Measurements from ENCODE around the gene CPT1B.

DNA sequence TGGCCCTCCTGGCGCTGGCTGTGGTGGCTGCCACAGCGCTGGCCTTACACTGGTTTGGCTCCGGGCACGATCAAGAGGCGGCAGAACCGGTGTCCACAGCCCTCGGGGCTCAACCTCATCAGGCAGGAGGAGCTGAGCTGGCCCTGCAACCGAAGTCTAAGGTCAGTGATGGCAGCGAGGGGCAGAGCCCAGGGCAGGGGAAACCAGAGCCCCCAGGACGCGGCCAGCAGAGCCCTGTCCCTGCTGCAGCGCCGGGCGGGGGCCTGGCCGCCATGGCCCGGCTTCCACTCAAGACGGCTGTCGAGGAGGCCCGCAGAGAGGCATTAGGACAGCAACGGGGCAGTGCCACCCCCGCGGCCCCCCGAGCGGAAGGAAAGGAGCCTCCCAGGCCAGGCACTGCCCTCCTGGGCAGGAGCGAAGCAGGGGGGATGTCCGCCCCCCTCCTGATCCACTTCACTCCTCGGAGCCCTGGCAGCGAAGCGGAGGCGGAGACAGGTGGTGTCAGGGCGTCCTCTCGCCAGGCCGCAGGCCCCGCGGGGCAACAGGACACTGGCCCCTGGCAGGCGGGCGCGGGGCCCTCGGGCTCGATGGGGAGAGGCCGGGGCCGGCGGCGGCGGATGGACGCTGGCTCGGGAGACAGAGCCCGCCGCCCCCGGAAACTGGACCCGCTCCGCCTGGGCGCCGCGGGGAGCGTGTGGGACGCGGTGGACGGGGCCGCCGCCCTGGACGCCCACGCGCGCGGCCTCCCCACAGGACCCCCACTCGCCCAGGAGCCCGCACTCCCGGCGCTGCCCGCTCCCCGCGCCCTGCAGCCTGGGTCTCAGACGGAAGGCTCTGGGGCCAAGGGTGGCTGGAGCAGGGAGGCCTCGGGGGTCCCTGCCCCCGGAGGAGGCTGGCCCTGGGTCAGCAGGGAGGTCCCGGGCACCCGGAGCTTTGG is 31.6 kb downstream of the CPT1B start:
- TF ChIP-seq, protein P1, sequence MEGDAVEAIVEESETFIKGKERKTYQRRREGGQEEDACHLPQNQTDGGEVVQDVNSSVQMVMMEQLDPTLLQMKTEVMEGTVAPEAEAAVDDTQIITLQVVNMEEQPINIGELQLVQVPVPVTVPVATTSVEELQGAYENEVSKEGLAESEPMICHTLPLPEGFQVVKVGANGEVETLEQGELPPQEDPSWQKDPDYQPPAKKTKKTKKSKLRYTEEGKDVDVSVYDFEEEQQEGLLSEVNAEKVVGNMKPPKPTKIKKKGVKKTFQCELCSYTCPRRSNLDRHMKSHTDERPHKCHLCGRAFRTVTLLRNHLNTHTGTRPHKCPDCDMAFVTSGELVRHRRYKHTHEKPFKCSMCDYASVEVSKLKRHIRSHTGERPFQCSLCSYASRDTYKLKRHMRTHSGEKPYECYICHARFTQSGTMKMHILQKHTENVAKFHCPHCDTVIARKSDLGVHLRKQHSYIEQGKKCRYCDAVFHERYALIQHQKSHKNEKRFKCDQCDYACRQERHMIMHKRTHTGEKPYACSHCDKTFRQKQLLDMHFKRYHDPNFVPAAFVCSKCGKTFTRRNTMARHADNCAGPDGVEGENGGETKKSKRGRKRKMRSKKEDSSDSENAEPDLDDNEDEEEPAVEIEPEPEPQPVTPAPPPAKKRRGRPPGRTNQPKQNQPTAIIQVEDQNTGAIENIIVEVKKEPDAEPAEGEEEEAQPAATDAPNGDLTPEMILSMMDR (IDR thresholded peaks at IDR 0.05 in 4 of 5, conservative IDR thresholded peaks at IDR 0.05 in 1 of 5) = no peak
- TF ChIP-seq POLR2A (IDR thresholded peaks at IDR 0.05) = no peak
